ENCODE data around the gene PRKG1.
"Not testable (repeated sequence)": the region's sequence is repeated elsewhere in the genome, so short reads cannot be mapped to it uniquely, and the experiment has no call there.

PRKG1 gene

DNA sequence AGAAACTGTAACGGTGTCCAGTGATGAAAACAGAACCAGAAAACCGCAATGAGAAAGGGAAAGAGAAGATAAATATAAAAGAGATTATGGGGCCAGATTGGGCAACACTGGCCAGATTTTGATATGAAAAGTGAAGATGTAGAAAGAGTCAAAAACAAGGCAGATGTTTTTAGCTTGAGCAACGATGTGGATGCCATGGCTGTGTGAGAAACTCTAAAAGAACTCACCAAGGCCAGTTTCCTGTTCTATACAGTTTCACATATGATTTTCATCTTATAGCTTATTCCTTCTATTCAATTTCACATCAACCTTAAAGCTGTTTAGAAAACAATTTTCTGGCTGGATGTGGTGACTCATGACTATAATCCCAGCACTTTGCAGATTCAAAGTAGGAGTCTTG, 588.8 kb downstream of the PRKG1 start:
- DNase-seq (ENCODE audit: low read depth), result no peak

DNA sequence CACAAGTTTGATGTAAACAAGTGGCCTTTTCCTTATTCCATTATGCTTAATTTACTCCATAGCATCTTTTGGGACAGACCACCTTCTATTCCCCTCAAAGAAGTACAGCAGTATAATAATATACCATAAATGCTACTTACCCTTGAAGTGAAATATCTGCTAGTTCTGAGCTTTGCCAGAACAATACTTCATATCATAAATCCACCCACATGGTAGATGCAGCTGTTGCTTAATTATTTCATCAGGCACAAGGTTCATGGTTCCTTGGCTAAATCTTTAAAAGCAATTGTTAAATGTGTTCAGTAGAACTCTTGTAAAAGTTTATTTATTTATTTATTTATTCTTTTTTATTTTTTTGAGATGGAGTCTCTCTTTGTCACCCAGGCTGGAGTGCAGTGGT, 592.2 kb downstream of the PRKG1 start:
- no peak for DNase-seq (ENCODE audit: low read depth)

DNA sequence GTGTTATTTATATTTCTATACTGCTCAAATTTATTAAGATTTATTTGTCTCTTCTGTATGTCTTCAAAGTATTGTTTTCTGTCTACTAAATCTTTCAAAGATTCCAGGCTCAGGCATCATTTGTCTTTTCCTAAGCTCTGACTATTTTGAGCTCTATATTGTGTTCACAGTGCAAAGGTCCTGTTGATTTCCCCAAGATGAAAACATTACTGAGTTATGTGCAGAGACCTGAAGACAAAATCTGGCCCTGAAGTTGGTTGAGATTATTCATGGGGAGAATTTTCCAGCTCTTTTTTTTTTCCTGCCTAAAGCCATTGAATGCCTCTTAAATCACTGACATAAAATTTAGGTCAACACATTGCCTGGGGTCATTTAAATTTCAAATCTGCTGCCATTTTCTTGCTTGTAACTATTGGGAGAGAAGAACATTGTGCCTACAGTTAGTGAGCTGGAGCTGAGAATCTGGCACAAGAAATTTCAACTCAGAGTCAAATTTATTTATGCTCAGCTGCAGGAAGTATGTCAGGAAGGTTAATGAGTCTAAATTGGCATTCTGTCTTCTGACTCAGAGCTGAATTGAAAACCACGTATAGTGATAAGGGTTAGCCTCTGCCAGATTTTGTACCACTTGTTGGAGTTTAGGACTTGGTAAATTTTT, 593.5 kb downstream of the PRKG1 start:
- no peak for DNase-seq (ENCODE audit: low read depth)

DNA sequence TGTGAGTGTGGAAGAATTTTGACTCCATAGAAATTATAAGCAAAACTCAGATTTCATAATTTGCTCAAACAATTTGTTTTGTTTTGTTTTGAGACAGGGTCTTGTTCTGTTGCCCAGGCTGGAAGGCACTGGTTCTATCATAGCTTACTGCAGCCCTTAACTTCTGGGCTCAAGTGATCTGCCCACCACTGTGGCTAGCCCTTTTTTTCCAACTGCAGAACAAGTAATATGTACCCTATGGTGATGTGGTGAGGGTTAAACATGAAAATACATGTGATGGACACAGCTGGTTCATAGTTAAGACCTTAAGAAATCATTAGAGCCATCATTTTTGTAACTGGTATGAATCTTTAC, 594.0 kb downstream of the PRKG1 start:
- DNase-seq (ENCODE audit: low read depth), result no peak

DNA sequence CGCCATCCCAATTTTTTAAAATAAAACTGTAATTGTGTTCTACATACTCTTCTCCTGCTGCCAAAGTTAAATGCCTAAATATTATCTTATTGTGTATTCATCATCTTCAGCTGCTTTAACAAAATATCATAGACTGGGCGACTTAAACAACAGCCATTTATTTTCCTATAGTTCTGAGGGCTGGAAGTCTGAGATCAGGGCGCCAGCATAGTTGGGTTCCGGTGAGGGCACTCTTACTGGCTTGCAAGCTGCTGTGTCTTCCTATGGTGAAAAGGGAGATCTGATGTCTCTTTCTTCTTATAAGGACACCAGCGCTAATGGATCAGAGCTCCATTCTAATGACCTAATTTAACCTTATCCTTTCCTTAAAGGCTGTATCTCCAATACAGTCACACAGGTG, 594.8 kb downstream of the PRKG1 start:
- DNase-seq (ENCODE audit: low read depth), result no peak

DNA sequence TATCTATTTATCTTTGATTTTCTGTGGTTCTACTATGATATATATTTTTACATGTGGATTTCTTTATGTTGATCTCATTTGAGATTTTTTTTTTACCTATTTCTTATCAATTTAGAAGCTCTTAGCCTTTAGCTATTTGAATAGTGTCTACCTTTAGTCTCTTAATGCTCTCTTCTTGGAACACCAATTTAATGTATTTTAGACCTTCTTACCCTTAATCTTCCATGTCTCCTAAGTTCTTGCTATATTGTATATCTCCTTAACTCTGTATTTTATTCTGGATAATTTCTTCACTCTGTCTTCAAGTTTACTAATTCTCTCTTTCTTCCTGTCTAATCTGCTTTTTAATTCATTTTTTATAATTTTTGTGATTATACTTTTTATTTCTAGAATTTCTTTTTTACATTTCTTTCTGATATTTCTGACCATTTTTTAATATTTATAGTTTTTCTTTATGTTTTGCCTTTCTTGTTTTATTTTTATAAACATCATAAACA, 597.8 kb downstream of the PRKG1 start:
- no peak for DNase-seq (ENCODE audit: low read depth)

DNA sequence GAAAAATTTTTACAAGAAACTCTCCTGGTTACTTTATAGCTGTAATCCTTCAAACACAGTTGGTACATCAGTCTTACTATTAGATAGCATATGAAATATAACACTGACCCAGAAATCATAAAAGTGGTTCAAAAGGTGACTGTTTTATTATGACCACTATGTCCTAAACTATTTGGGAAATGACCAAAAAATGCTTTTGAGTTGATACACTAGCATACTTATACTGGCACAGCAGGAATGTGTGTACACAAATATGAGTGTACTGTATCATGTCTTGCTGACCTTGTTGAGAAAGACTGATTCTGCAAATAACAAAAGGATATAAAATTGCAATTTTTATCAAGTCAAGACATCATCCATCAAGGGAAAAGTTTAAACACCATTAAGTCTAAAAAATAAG, 600.8 kb downstream of the PRKG1 start:
- DNase-seq (ENCODE audit: low read depth), result no peak

DNA sequence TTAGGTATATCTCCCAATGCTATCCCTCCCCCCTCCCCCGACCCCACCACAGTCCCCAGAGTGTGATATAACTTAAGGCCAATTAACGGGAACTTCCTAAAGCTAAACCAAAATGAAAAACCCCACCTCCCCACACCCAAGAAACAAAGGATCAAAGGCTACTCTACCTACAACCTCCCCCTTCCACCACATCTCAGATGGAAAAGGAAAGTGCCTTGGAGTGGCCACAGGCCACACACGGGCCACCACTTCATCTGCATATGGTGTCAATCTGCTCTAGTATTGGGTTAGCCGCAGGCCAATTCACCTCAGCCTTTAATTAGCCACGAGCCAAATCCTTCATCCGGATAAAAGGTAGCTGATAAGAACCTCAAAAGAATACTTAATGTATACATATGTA, 605.6 kb downstream of the PRKG1 start:
- no peak for DNase-seq (ENCODE audit: low read depth)

DNA sequence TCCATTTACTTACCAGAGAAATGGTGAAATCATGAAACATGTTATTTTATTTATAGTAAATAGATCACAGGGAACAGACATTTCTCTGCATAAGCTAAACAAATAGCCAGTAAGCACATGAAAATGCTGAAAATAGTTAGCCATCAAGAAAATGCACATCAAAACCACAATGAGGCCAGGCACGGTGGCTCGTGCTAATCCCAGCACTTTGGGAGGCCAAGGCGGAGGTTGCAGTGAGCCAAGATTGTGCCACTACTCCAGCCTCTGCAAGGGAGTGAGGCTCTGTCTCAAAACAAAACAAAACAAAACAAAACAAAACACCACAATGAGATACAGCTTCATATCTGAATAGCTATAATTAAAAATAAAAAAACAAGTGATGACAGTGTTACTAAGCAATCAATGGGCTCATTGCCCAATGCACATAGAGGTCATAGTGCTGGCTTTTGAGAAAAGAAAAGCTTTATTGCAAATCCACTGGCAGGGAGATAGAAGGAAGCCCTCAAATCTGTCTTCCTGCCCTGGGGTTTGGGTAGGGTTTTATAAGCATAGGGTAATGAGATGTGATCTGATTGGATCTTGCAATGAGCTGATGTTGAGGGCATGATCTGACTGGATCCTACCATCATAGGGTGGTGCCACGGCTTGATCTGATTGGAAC, 608.9 kb downstream of the PRKG1 start:
- DNase-seq (ENCODE audit: low read depth), result no peak

DNA sequence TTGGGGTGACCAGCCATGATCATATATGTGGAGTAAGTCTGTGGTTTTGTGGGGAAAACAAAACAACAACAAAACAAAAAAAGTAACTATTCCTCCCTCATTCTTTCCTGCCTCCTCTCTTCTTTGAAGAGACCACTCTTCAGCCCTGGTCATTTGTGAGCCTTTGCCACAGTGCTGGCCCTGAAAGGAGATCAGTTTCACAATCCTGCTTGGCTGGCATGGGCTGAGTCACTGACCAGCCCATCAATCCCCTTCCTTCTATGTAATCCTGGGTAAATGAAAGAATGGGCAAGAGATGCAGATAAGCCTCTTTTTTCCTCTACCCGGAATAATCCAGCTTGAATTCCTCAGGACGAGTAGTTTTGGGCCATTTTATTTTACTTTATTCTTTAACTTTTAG, 611.5 kb downstream of the PRKG1 start:
- DNase-seq (ENCODE audit: low read depth), result no peak

DNA sequence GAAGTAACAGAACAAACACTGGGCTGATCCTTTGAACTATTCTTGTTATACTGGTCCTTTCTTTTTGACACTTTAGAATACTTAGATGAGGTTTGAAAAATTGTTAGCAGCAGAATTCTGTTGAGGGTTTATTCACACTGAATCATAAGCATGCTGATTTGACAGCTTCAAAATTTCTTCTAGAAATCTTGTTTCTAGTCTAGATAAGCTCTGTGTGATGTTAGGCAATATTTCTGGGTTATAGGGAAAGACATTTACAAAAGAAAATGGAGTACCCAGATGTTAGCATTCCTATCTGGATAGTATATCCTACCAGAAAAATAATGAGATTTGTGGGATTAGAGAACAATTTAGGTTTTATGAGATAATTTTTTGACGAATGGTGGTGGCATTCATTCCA, 613.0 kb downstream of the PRKG1 start:
- DNase-seq (ENCODE audit: low read depth), result no peak

DNA sequence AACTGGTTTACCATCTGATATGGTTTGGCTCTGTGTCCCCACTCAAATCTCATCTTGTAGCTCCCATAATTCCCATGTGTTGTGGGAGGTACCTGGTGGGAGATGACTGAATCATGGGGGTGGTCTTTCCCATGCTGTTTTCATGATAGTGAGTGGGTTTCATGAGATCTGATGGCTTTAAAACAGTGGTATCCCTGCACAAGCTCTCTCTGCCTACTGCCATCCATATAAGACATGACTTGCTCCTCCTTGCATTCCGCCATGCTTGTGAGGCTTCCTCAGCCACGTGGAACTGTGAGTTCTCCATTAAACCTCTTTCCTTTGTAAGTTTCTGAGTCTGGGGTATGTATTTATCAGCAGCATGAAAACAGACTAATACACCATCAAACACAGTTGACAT, 614.5 kb downstream of the PRKG1 start:
- DNase-seq (ENCODE audit: low read depth), result not testable (repeated sequence)

DNA sequence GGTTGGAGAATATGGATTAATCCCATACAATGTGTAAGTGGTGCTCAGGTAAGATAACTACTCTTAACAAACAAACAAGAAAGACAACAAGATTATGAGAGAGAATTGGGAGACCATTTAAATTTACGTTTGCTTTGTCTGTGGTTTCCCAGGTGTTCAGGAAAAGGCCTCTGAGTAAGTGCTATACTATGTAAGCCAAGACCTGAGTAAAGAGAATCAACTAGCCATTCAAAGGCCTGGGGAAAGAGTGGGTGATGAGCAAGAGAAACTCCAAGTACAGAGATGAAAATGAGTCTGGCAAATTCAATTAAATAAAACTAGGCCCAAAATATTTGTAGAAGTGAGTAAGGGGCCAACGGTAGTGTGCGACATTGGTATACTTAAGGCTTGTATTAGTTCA, 615.2 kb downstream of the PRKG1 start:
- DNase-seq (ENCODE audit: low read depth), result no peak

DNA sequence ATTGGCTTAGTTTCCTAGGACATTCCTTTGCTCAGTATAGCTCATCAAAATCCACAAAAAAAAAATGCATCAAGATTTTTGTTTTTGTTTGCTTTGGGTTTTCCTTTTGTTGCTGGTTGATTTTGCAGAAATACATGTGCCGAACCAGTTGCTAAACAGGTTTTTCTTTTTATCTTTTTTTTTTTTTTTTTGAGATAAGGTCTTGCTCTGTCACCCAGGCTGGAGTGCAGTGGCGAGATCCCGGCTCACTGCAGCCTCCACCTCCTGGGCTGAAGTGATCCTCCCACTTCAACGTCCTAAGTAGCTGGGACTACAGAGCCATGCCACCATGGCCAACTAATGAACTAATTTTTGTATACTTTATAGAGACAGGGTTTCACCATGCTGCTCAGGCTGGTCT, 616.8 kb downstream of the PRKG1 start:
- DNase-seq (ENCODE audit: low read depth), result no peak

DNA sequence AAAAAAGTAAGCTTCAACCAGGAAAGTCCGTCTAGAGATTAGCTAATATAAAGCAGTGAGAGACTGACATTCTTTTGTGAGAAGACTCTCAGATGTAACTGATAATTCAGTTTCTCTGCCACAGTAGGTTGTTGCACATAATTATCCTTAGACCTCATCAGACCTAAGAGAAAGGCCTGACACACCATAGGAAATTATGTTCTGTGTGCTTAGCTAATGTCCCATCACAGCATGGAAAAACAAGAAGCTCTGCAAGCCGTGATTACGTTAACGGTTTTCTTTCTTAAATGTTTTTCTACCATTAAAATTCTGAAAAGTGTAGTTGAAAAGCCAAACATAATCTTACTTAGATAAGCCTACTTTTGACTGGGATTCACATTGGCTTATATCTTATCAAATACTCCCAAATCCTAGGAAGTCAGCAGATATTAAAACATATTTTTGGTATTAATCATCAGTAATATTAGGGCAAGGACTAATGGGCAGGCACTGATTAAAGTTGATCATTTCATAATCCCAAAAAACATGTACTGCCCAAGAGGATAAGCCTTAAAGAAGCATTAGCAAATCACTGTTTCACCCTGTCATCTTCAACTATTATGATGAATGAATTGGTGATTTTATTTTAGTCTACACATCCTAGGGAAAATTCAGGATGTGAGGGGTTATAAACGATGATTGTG, 619.9 kb downstream of the PRKG1 start:
- no peak for DNase-seq (ENCODE audit: low read depth)

DNA sequence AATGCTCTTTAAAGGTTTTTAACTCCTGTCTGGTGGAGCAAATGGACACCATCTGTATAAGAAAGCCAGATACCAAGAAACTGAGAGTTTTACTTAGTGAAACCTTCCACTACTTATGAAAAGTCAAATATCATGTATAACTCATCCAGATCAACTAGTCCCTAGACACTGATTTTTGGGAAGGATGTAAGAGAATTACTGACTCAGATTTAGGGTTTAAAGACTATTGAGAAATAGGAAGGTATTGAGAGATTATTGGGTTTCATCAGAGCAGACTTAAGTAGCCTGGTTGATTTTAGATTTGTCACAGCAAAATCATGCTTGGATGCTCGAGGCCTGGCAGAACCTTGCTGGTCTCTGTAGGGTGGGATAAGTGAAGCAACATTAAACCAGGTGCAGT, 622.0 kb downstream of the PRKG1 start:
- DNase-seq (ENCODE audit: low read depth), result no peak

DNA sequence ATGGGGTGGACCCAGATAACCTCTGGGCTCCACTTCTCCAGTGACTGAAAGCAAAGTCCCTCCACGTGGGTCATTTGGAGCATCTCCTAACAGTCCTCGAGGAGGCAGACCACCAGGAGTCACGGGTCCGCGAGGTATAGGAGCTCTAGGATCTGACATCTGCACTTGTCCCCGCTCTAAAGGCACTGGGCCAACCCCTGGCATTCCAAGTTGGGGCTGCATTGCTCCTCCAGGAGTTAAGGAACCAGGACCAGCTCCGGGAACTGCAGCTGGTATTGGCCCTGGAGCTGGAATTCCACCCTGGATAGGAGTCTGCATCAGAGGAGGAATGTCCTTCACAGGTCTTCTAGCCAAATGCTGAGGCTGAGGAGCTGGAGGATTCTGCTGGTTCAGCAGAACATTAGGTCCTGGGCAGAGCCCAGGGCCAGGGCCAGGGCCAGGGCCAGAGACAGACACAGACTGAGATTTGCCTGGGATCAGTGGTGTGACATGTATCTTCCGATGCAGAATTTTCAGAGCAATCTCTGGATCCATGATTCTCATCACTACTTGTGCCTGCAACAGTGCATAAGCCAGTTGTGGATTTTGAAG, 624.3 kb downstream of the PRKG1 start:
- DNase-seq (ENCODE audit: low read depth), result no peak

DNA sequence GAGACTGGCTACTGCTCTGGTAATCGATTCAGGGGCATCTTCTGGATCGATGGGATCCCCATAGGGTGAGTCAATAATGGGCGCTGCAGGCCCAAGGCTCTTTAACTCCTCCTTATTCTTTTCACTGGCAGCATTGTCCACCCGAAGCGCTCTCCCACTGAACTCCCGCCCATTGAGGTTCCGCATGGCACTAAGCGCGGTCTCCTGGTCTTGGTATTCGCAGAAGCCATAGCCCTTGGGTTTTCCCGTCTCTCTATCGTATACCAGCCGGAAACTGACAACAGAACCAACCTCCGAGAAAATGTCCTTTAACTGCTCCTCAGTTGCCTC, 624.8 kb downstream of the PRKG1 start:
- DNase-seq (ENCODE audit: low read depth), result no peak

DNA sequence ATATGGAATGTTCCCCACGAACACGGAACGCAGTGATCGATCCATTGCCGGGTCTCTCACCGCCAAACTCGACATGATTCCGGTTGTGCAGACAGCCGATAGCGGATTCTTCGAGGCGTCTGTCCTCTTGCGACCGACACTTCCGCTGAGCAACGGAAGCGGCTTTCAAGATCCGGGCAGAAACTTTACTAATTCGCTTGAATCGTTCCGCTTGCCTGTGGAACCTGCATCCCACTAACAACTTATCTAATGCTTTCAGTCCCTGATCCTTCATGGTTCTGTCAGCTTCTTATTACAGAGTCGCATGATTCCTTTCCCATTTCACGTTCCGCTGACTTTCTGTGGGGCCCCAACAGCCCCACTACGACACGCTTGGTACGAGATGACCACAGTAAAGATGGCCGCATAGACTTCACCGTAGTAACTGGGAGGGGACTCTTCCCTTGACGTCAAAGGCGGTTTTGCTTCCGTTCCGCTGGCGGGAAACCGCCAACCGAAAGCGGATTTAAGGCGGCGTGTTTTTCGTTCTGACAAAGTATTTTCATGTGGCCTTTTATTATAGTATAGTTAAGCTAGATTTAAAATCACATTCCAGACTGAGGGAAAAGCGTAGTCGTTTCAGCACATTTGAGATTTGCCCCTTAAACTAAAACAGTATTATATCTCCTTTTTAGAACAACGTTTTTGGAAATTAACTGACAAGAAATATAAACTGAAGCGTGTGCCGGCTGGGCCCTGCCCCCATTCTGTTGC, 625.4 kb downstream of the PRKG1 start, which contains the start of gene CSTF2T:
TSS of gene CSTF2T (minus strand) at position 121 of the 753 bp plus-strand sequence. CDS start at position 75, 46 bp downstream.
- peak; percentile 84 for DNase-seq (ENCODE audit: low read depth)

DNA sequence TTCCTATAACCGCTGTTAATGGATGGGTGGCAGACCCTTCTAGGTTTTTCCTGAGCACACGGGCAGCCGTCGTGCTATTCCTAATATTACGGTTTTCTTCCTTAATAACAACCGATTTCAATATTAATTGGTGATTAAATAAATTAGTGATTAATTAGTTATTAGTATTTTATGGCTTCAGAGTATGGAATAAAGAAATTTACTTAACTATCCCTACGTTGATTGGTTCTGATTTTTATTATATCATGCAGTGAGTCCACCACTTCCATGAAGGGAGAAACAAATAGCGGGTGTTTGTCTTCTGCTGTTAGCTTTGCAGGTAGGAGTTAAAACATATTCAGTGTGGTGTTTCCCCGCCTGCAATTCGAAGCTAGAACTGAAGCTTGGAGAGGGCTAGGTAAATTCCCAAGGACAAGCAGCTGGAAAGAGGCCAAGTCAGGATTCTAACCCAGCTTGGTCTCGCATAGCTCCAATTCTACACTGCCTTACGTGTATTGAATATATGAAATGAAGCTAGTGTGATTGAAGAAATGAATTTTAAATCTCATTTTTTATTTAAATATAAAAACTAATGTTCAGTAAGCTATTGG, 626.0 kb downstream of the PRKG1 start:
- DNase-seq (ENCODE audit: low read depth), result no peak

DNA sequence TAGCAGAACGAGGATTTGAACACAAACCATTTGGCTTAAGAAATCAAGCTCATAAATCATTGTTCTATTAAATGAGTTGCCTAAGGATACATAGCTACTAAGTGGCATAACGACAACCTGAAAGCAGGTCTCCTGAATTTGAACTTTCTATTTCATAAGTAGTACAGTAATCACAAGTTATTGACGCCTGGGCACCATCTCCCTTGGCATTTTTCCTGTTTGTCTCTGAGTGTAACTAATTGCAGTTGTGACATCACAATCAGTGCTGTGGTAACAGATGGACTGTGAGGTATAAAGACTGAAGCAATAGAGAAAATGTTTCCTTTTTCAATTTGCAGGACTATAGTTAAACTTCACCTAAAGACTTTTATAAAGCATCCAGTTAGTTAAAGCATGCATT, 631.5 kb downstream of the PRKG1 start:
- no peak for DNase-seq (ENCODE audit: low read depth)

DNA sequence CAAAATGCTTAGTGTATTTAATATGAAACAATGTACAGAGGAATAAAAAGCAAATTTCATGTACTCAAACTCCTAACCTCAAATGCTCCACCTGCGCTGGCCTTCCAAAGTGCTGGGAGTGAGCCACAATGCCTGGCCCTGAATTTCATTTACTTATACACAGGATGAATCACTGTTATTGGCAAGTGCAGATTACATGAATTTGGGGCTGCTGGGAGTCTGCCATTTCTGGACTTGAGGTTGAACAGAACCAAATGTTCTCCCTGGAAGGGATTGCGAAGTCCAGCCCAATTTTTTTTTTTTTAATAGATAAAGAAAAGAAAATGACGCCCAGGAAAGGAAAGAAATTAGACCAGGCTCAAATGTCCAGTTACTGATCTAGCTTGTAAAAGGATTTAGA, 631.9 kb downstream of the PRKG1 start:
- no peak for DNase-seq (ENCODE audit: low read depth)
